PC-3 (cell line): ENCODE measurements around the gene CXCL13.

Source experiments
- CTCF ChIP-seq: fragments of 300-600 bp; sonication (generic); conservative IDR thresholded peaks from 2 replicates; pipeline ENCODE4 v1.5.1; 2017; ENCODE audit warnings: antibody characterized with exemption, low read depth, mild to moderate bottlenecking, low read length
- EZH2 ChIP-seq: fragments of 300-600 bp; sonication (generic); IDR thresholded peaks from one replicate; pipeline ENCODE4 v1.6.1; 2017; ENCODE audit warnings: antibody characterized with exemption, mild to moderate bottlenecking, low read length; ENCODE audit not compliant: unreplicated experiment

- no peak for TF ChIP-seq CTCF
- TF ChIP-seq EZH2, result no peak
Measured at GRCh38 chr4:77651820-77652219, 46.2 kb downstream of the CXCL13 start.
